ENCODE results near the gene PHF2. TPM values are rescaled to one million over a fixed set of nuclear protein-coding genes. Genes with fewer than 3 reads are reported as not detected.
A peak's percentile ranks its signal among the peaks of the same experiment; 100 is the strongest.

PHF2 gene
- 10 to 100 TPM; 16.0 to 16.2 TPM for total RNA-seq

DNA sequence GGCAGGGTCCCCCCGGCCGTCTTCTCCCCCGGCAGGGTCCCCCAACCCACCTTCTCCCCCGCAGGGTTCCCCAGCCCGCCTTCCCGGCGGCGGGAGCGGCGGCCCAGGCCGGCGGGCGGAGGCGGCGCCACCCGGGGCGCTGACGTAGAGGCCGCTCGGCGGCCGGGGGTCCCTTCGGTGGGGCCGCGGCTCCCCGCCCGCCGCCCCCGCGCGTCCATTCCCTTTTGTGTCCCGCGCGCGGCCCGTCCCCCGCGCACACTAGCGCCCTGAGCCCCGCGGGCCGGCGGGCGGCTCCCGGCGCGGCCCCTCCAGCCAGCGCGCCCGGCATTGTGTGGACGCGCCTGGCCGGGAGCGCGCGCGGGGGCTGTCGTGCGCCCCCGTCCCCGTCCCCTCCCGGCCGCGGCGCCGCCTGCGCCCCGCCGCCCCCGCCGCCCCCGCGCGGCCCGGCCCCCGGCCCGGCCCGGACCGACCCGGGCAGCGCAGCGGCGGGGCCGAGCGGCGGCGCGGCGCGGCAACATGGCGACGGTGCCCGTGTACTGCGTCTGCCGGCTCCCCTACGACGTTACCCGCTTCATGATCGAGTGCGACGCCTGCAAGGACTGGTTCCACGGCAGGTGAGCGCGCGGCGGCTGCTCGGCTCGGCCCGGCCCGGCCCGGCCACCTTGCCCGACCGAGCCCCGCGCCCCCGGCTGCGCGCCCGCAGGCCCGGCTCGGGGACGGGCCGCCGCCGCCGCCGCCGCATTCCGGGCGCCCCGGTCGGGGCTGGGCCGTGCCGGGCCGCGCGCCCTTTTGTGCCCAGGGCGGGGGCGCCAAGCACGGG lies at the start of gene PHF2:
TSS of gene PHF2 (plus strand) at position 327 of the 820 bp plus-strand sequence. CDS start at position 517, 190 bp downstream.
- Mint-ChIP-seq H3K36me3 (peaks cover 2% of the 10 kb centered on the region), H3K4me1 (ENCODE audit: low read depth) (peaks cover 35% of the 10 kb centered on the region), H3K9me3 (no peaks in the 10 kb centered on the region), H3K27me3 (no peaks in the 10 kb centered on the region), H3K27ac (peak within 1 kb of the TSS; percentile 88), H3K4me3 (peak within 1 kb of the TSS; percentile 88)
- intact Hi-C loops (cut with micrococcal nuclease): loop anchor here (5.0 kb wide), 1 partner anchor 36 kb away; no protein-coding TSS in a partner anchor
- ChIA-PET CTCF (no interaction called here), POLR2A (interaction anchor here (3.4 kb wide), 1 partner anchor 10 kb away, joined by 14 read pairs; no protein-coding TSS in a partner anchor)
- DNase-seq: peak; percentile 35

DNA sequence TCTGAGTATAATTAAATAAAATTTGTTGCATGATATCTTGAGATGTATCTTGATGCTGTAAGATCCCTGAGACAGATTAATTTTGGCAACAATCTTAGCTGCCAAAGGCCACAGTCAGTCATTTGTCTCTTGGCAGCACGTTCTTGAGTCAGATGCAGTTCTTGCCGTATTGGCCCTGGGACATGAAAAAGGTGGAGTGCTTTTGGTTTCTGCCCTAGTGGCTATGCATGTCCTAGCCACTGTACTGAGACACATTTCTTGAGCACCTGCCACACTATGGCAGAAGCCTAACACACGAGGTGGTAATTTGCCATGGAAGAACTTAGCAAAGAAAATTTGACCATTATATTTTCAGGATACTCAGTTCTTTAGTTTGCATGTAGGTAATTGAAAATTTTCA lies 45.0 kb upstream of the PHF2 start:
- H3K27ac Mint-ChIP-seq: no peak overlapping the region
- intact Hi-C loops (cut with micrococcal nuclease): no loop called here
- peaks cover 8% of the 10 kb centered on the region for H3K4me1 Mint-ChIP-seq (ENCODE audit: low read depth)
- ChIA-PET POLR2A (no interaction called here), CTCF (no interaction called here)
- H3K27me3 Mint-ChIP-seq: no peaks in the 10 kb centered on the region
- no peak overlapping the region for H3K4me3 Mint-ChIP-seq
- peaks cover 54% of the 10 kb centered on the region for H3K36me3 Mint-ChIP-seq
- no peaks in the 10 kb centered on the region for H3K9me3 Mint-ChIP-seq
- no peak for DNase-seq

- H3K36me3 Mint-ChIP-seq: peaks cover 48% of the 10 kb centered on the region
- H3K27ac Mint-ChIP-seq: no peak overlapping the region
- ChIA-PET CTCF (no interaction called here), POLR2A (no interaction called here)
- no peak overlapping the region for H3K4me3 Mint-ChIP-seq
- peaks cover 8% of the 10 kb centered on the region for H3K4me1 Mint-ChIP-seq (ENCODE audit: low read depth)
- intact Hi-C loops (cut with micrococcal nuclease): no loop called here
- no peak for DNase-seq
- H3K9me3 Mint-ChIP-seq: no peaks in the 10 kb centered on the region
- H3K27me3 Mint-ChIP-seq: no peaks in the 10 kb centered on the region
These were observed 44.2 kb upstream of the PHF2 start for GRCh38 chr9:93532141-93532540.

GRCh38 chr9:93533863-93534262 lies 42.5 kb upstream of the PHF2 start:
- CTCF ChIA-PET: interaction anchor here (0.9 kb wide), 1 partner anchor 31 kb away, joined by 3 read pairs; no protein-coding TSS in a partner anchor
- DNase-seq: no peak
- Mint-ChIP-seq H3K4me3 (no peak overlapping the region), H3K4me1 (ENCODE audit: low read depth) (peaks cover 8% of the 10 kb centered on the region), H3K36me3 (peaks cover 49% of the 10 kb centered on the region), H3K27me3 (no peaks in the 10 kb centered on the region), H3K27ac (no peak overlapping the region), H3K9me3 (no peaks in the 10 kb centered on the region)
- intact Hi-C loops (cut with micrococcal nuclease): no loop called here
- POLR2A ChIA-PET: no interaction called here

DNA sequence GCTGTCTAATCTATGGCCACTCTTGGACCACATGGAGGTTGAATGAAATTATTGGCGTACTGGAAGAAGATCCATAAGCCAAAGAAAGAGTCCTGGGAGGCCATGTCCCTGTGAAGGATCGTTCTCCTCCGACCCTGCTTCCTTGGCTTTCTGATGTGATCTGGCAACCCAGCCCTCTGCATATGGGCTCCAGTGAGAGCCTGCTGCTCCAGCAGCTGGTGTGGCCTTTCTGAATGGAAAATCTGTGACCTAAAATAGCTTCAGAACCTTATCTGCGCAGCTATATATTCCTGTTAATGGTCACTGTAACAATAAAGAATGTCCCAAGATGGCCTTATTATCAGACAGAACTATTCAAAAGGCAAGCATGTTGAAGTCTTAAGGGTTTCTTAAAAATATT lies 40.2 kb upstream of the PHF2 start:
- H3K4me1 Mint-ChIP-seq (ENCODE audit: low read depth): peaks cover 8% of the 10 kb centered on the region
- intact Hi-C loops (cut with micrococcal nuclease): no loop called here
- no peak overlapping the region for H3K4me3 Mint-ChIP-seq
- peaks cover 40% of the 10 kb centered on the region for H3K36me3 Mint-ChIP-seq
- no peaks in the 10 kb centered on the region for H3K9me3 Mint-ChIP-seq
- POLR2A ChIA-PET: no interaction called here
- no peak overlapping the region for H3K27ac Mint-ChIP-seq
- CTCF ChIA-PET: interaction anchor here (0.7 kb wide), 1 partner anchor 30 kb away, joined by 4 read pairs; no protein-coding TSS in a partner anchor
- DNase-seq: no peak
- no peaks in the 10 kb centered on the region for H3K27me3 Mint-ChIP-seq

DNA sequence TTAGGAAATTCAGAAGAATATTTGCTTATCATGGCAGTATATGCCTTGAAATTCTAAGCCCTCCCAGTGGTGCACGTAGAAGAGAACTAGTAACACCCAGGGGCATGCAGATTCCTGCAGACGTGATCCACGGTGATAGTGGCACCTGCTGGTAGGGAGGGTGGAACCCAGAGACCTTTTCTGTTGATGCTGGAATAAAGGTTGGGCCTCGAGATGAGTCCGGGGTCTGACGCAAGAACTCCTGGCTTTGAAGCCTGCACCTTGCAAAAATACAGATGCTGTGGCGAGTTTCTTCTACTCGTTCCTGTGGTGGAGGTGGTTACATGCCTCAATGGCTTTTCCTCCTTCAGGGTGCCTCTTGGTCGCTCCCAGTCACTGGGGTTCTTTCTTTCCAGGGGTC lies 39.5 kb upstream of the PHF2 start:
- H3K9me3 Mint-ChIP-seq: no peaks in the 10 kb centered on the region
- H3K36me3 Mint-ChIP-seq: peaks cover 37% of the 10 kb centered on the region
- no peak overlapping the region for H3K4me3 Mint-ChIP-seq
- intact Hi-C loops (cut with micrococcal nuclease): no loop called here
- CTCF ChIA-PET: no interaction called here
- no peak overlapping the region for H3K27ac Mint-ChIP-seq
- peaks cover 8% of the 10 kb centered on the region for H3K4me1 Mint-ChIP-seq (ENCODE audit: low read depth)
- H3K27me3 Mint-ChIP-seq: no peaks in the 10 kb centered on the region
- DNase-seq: no peak
- POLR2A ChIA-PET: no interaction called here

GRCh38 chr9:93540305-93540704 lies 36.1 kb upstream of the PHF2 start:
- peaks cover 4% of the 10 kb centered on the region for H3K4me1 Mint-ChIP-seq (ENCODE audit: low read depth)
- POLR2A ChIA-PET: no interaction called here
- H3K27me3 Mint-ChIP-seq: no peaks in the 10 kb centered on the region
- intact Hi-C loops (cut with micrococcal nuclease): no loop called here
- no peaks in the 10 kb centered on the region for H3K9me3 Mint-ChIP-seq
- H3K4me3 Mint-ChIP-seq: no peak overlapping the region
- no peak for DNase-seq
- CTCF ChIA-PET: no interaction called here
- H3K27ac Mint-ChIP-seq: no peak overlapping the region
- peaks cover 26% of the 10 kb centered on the region for H3K36me3 Mint-ChIP-seq

DNA sequence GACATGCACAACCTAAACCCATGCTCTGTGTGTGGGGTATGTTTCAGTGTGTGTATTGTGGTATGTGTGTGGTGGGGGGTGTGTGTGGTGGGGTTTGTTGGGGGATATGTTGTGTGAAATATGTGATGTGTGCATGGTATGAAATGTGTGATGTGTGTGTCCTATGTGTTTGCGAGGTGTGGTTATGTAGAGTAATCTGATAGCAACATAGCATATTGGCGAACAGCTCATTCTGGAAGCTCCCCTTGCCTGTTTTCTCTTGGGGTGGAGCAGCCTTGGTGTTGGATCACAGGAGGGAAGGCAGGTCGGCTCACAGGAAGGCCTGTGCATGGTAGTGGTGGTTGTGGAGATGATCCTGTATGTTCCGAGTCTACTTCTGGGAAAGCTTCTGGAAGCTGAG lies 35.4 kb upstream of the PHF2 start:
- H3K4me1 Mint-ChIP-seq (ENCODE audit: low read depth): peaks cover 4% of the 10 kb centered on the region
- no peaks in the 10 kb centered on the region for H3K27me3 Mint-ChIP-seq
- H3K4me3 Mint-ChIP-seq: no peak overlapping the region
- POLR2A ChIA-PET: no interaction called here
- no peak overlapping the region for H3K27ac Mint-ChIP-seq
- intact Hi-C loops (cut with micrococcal nuclease): no loop called here
- peaks cover 29% of the 10 kb centered on the region for H3K36me3 Mint-ChIP-seq
- no peak for DNase-seq
- no peaks in the 10 kb centered on the region for H3K9me3 Mint-ChIP-seq
- CTCF ChIA-PET: no interaction called here

GRCh38 chr9:93541581-93542349 lies 34.6 kb upstream of the PHF2 start:
- POLR2A ChIA-PET: no interaction called here
- intact Hi-C loops (cut with micrococcal nuclease): no loop called here

GRCh38 chr9:93543117-93543516 lies 33.3 kb upstream of the PHF2 start:
- no peaks in the 10 kb centered on the region for H3K27me3 Mint-ChIP-seq
- H3K4me1 Mint-ChIP-seq (ENCODE audit: low read depth): peaks cover 4% of the 10 kb centered on the region
- no peak overlapping the region for H3K4me3 Mint-ChIP-seq
- intact Hi-C loops (cut with micrococcal nuclease): no loop called here
- ChIA-PET CTCF (no interaction called here), POLR2A (no interaction called here)
- peaks cover 40% of the 10 kb centered on the region for H3K36me3 Mint-ChIP-seq
- H3K9me3 Mint-ChIP-seq: no peaks in the 10 kb centered on the region
- peak overlapping the region; percentile 23 for H3K27ac Mint-ChIP-seq
- DNase-seq: no peak

More at GRCh38 chr9:93541581-93542349, 34.6 kb upstream of the PHF2 start:
- Mint-ChIP-seq H3K4me3 (no peak overlapping the region), H3K4me1 (ENCODE audit: low read depth) (peaks cover 4% of the 10 kb centered on the region), H3K27me3 (no peaks in the 10 kb centered on the region), H3K36me3 (peaks cover 36% of the 10 kb centered on the region), H3K9me3 (no peaks in the 10 kb centered on the region), H3K27ac (no peak overlapping the region)
- no peak for DNase-seq
- CTCF ChIA-PET: no interaction called here

GRCh38 chr9:93546356-93546755 lies 30.0 kb upstream of the PHF2 start:
- no peaks in the 10 kb centered on the region for H3K9me3 Mint-ChIP-seq
- CTCF ChIA-PET: interaction anchor here (3.1 kb wide), 1 partner anchor 20 kb away, joined by 10 read pairs; no protein-coding TSS in a partner anchor
- peaks cover 39% of the 10 kb centered on the region for H3K36me3 Mint-ChIP-seq

DNA sequence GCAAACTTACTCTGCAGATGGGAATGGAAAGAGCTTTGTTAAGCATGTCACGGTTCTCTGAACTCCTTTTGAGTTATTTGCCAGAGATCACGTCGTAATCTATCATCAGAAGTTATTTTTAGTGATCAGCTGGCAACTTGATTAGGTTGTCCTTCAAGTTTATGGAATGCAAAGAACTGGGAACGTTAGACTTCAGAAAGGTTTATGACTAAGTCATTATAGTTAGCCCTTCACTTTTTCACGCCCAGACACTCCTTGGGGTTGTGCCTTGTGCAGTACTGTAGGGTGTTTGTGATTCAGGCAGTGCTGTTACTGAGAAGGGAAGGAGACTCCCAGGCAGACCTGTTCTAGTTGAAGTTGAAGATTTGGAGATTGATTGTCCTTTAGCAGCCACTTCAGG lies 26.8 kb upstream of the PHF2 start:
- ChIA-PET POLR2A (no interaction called here), CTCF (interaction anchor here (4.0 kb wide), 1 partner anchor 16 kb away, joined by 17 read pairs; no protein-coding TSS in a partner anchor)
- Mint-ChIP-seq H3K4me3 (no peak overlapping the region), H3K4me1 (ENCODE audit: low read depth) (no peaks in the 10 kb centered on the region), H3K27ac (peak overlapping the region; percentile 15), H3K27me3 (no peaks in the 10 kb centered on the region), H3K36me3 (peaks cover 35% of the 10 kb centered on the region), H3K9me3 (no peaks in the 10 kb centered on the region)
- intact Hi-C loops (cut with micrococcal nuclease): no loop called here
- DNase-seq: no peak

More at GRCh38 chr9:93546356-93546755, 30.0 kb upstream of the PHF2 start:
- Mint-ChIP-seq H3K27me3 (no peaks in the 10 kb centered on the region), H3K4me3 (no peak overlapping the region), H3K4me1 (ENCODE audit: low read depth) (peaks cover 4% of the 10 kb centered on the region), H3K27ac (no peak overlapping the region)
- DNase-seq: no peak
- intact Hi-C loops (cut with micrococcal nuclease): no loop called here
- POLR2A ChIA-PET: no interaction called here

All from activated CD4-positive, alpha-beta memory T cell treated with anti-CD3 and anti-CD28 coated beads for 36 hours (primary cell).